Thoracic aorta (tissue), 2 donors: ENCODE results near the gene OR2AP1. TPM values are rescaled to one million over a fixed set of nuclear protein-coding genes. Genes with fewer than 3 reads are reported as not detected.
"Not testable (repeated sequence)": the region's sequence is repeated elsewhere in the genome, so short reads cannot be mapped to it uniquely, and the experiment has no call there.

Experiments used
- ATAC-seq: fragments of 150-250 bp; one replicate; pipeline ENCODE4 v1.8.0; 2017; ENCODE audit warnings: low read depth; ENCODE audit not compliant: insufficient number of reproducible peaks, low FRiP score
- DNase-seq: peaks from one replicate; pipeline ENCODE4 v3.0.0-alpha.2; 2020; ENCODE audit warnings: low spot score
- H3K27ac ChIP-seq, 2 donors: fragments of 200-600 bp; sonication (generic); 1 replicate in 1 of 2; 2 replicates in 1 of 2; pipeline ENCODE4 v1.5.1; 2016; ENCODE audit warnings: mild to moderate bottlenecking in 2 of 2, moderate library complexity in 2 of 2
- H3K27me3 ChIP-seq: fragments of 200-600 bp; sonication (generic); replicated peaks from 2 replicates; pipeline ENCODE4 v1.6.0; 2016; ENCODE audit warnings: mild to moderate bottlenecking; ENCODE audit not compliant: insufficient read depth
- H3K36me3 ChIP-seq: fragments of 200-600 bp; sonication (generic); one replicate; pipeline ENCODE4 v1.5.1; 2016
- H3K4me1 ChIP-seq, 2 donors: fragments of 200-600 bp; sonication (generic); 1 replicate in 1 of 2; 2 replicates in 1 of 2; pipeline versions ENCODE4 v1.5.1 to v1.6.0; 2016; ENCODE audit warnings: low read depth in 2 of 2, mild to moderate bottlenecking in 1 of 2; ENCODE audit not compliant: control insufficient read depth in 1 of 2
- H3K4me3 ChIP-seq: fragments of 200-600 bp; sonication (generic); 2 replicates; pipeline ENCODE4 v1.5.1; 2016; ENCODE audit warnings: mild to moderate bottlenecking
- H3K9me3 ChIP-seq: fragments of 200-600 bp; sonication (generic); 2 replicates; pipeline ENCODE4 v1.5.1; 2016
- CTCF ChIP-seq: fragments of 200-600 bp; sonication (generic); IDR thresholded peaks from one replicate; pipeline ENCODE4 v1.5.1; 2019; ENCODE audit warnings: antibody characterized with exemption
- total RNA-seq, 2 donors: library from RNA; depleted of rRNA; stranded (reverse); fragments of >200 nt; gene quantifications; one replicate each; pipeline versions ENCODE4 v1.1.0 to v1.2.3, GENCODE V29; 2016

The OR2AP1 gene
- not detected for total RNA-seq

GRCh38 chr12:55572168-55572567 lies at the start of gene OR2AP1:
OR2AP1 (plus strand) TSS chr12:55572468; CDS start chr12:55574415, 1,947 bp downstream.
- no peak within 1 kb of the TSS for H3K27ac ChIP-seq
- DNase-seq (no peak), ATAC-seq (no peak)
- peaks cover 16% of the 10 kb centered on the region for H3K9me3 ChIP-seq
- H3K27me3 ChIP-seq = no peaks in the 10 kb centered on the region
- H3K4me1 ChIP-seq = no peaks in the 10 kb centered on the region
- no peaks in the 10 kb centered on the region for H3K36me3 ChIP-seq
- H3K4me3 ChIP-seq = no peak within 1 kb of the TSS
- TF ChIP-seq CTCF = no peak

- DNase-seq, ATAC-seq, H3K4me1 ChIP-seq, H3K36me3 ChIP-seq, H3K27me3 ChIP-seq, H3K4me3 ChIP-seq, H3K9me3 ChIP-seq, H3K27ac ChIP-seq: not testable (repeated sequence)
These were observed 24.0 kb upstream of the OR2AP1 start for GRCh38 chr12:55548235-55548634.

GRCh38 chr12:55548756-55549155 lies 23.5 kb upstream of the OR2AP1 start:
- no peaks in the 10 kb centered on the region for H3K9me3 ChIP-seq
- H3K27me3 ChIP-seq = no peaks in the 10 kb centered on the region
- no peak overlapping the region for H3K27ac ChIP-seq
- no peaks in the 10 kb centered on the region for H3K4me1 ChIP-seq
- no peak overlapping the region for H3K4me3 ChIP-seq
- TF ChIP-seq CTCF = no peak
- no peaks in the 10 kb centered on the region for H3K36me3 ChIP-seq
- no peak for ATAC-seq
- DNase-seq = no peak

- Histone ChIP-seq H3K4me3 (no peak within 1 kb of the TSS), H3K27me3 (no peaks in the 10 kb centered on the region), H3K36me3 (no peaks in the 10 kb centered on the region), H3K4me1 (no peaks in the 10 kb centered on the region), H3K9me3 (no peaks in the 10 kb centered on the region), H3K27ac (no peak within 1 kb of the TSS)
- no peak for ATAC-seq
- TF ChIP-seq CTCF = no peak
- DNase-seq = no peak
These were observed 23.0 kb upstream of the OR2AP1 start, which contains the start of gene OR6C4 for GRCh38 chr12:55549302-55549701. OR6C4 (plus strand) TSS chr12:55549602; CDS start chr12:55551227, 1,625 bp downstream.

- no peak for DNase-seq
- H3K4me1 ChIP-seq = no peaks in the 10 kb centered on the region
- no peak overlapping the region for H3K4me3 ChIP-seq
- H3K27ac ChIP-seq = no peak overlapping the region
- no peaks in the 10 kb centered on the region for H3K27me3 ChIP-seq
- no peaks in the 10 kb centered on the region for H3K36me3 ChIP-seq
- peaks cover 15% of the 10 kb centered on the region for H3K9me3 ChIP-seq
- ATAC-seq = no peak
- no peak for TF ChIP-seq CTCF
These were observed 18.0 kb upstream of the OR2AP1 start for GRCh38 chr12:55554296-55554695.

GRCh38 chr12:55570060-55570459 lies 2.2 kb upstream of the OR2AP1 start:
- H3K27me3 ChIP-seq, H3K27ac ChIP-seq, H3K4me3 ChIP-seq, DNase-seq, H3K4me1 ChIP-seq, H3K36me3 ChIP-seq, ATAC-seq: not testable (repeated sequence)
- peaks cover 16% of the 10 kb centered on the region for H3K9me3 ChIP-seq

- H3K27ac ChIP-seq, H3K4me1 ChIP-seq, ATAC-seq, H3K27me3 ChIP-seq, DNase-seq, H3K36me3 ChIP-seq, H3K4me3 ChIP-seq: not testable (repeated sequence)
- H3K9me3 ChIP-seq = peaks cover 16% of the 10 kb centered on the region
These were observed 1.6 kb upstream of the OR2AP1 start for GRCh38 chr12:55570689-55571088.
